NCI-H226 (cell line): ENCODE results near the gene CSTPP1.
A peak's percentile ranks its signal among the peaks of the same experiment; 100 is the strongest.
"Not testable (repeated sequence)": the region's sequence is repeated elsewhere in the genome, so short reads cannot be mapped to it uniquely, and the experiment has no call there.

ENCODE experiments used
- DNase-seq: peaks from one replicate; pipeline ENCODE4 v3.0.0-alpha.2; 2015

CSTPP1 gene

GRCh38 chr11:47052576-47052975 is 116.0 kb downstream of the CSTPP1 start:
- no peak for DNase-seq

- DNase-seq, result no peak
These were observed 119.0 kb downstream of the CSTPP1 start for GRCh38 chr11:47055534-47055933.

DNA sequence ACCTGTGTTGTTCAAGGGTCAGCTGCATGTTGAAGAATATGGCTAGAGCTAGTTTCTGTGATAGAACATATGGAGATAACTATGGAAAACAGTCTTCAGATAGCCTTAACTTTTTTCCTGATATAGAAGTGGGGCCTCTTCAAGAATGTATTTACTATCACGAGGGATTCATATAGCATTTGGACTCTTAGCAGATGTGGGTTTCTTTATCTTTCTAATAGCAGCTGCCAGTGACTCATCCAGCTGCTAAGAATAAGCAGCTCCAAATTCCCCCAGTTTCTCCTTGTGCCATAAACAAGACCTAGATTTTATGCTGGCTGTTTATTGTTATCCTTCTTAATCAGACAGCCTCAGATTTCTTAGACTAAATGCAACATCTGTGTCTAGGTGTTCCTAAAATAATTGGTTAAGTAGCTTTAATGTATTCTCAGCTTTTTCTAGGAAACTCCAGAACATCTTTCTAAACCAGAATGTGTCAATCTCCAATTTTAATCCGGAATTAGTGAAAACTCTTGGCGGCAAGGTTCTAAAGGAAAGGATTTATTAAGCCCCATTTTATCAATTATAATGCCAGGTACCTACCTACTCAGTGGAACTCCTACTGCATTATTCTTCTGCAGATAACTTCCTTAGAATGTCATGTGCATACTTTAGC is 119.8 kb downstream of the CSTPP1 start:
- DNase-seq, result peak; percentile 48

- no peak for DNase-seq
These were observed 120.8 kb downstream of the CSTPP1 start for GRCh38 chr11:47057365-47057764.

DNA sequence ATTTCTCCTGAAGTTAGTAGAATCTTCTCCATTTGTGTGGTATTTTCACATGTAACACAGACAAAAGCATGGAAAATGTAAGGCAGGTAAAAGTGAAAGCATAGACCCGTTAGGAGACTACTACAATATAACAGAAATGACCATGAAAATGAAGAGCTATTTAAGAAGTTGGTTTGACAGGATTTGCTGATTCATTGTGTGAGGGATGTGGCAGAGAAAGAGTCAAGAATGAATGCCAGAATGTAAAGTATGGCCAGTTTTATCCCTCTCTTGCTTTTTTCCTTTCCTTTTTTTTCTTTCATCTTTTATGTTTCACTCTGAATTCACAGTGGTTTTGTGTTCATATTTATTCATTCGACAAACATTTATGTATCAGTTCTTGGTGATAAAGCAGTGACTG is 124.2 kb downstream of the CSTPP1 start:
- no peak for DNase-seq

GRCh38 chr11:47061429-47062178 is 125.0 kb downstream of the CSTPP1 start:
- DNase-seq, result no peak

GRCh38 chr11:47062736-47063135 is 126.2 kb downstream of the CSTPP1 start:
- DNase-seq, result no peak

DNA sequence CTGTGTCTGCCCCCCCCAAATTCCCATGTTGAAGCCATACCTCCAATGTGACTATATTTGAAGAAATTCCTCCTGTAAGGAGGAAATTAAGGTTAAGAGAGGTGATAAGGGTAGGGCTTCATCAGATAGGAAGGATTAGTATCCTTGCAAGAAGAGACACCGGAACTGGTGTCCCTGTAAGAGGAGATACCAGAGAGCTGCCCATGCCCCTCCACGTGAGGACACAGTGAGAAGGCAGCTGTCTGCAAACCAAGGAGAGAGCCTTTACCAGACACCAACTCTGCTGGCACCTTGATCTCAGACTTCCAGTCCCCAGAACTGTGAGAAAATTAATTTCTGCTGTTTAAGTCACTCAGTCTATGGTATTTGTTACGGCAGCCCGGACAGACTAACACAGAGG is 130.8 kb downstream of the CSTPP1 start:
- DNase-seq, result no peak

GRCh38 chr11:47070769-47071168 is 134.2 kb downstream of the CSTPP1 start:
- DNase-seq, result no peak

- no peak for DNase-seq
These were observed 134.8 kb downstream of the CSTPP1 start for GRCh38 chr11:47071341-47071740.

DNA sequence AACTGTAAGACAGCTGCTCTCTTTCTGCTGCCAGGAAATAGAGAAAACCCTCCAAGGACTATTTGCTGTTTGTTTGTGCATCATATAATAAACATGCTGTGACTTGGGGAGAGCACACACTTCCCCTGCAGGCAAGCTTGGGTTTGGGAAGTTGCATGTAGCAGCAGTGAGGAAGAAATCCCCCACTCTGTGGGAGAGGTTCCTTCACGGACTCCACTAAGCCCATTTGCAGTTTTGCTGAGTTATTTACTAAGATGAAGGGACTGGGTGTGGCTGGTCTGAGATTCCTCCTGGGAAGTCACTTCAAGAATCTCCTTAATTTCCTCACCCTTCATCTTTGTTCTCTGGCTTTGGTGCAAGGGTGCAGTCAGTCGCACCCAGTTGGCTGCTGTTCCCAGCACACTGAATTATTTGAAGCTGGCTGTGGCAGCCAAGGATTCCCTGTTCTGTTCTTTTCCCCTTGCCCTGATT is 135.3 kb downstream of the CSTPP1 start:
- DNase-seq, result no peak

- peak; percentile 22 for DNase-seq
These were observed 142.4 kb downstream of the CSTPP1 start for GRCh38 chr11:47078751-47079521.

DNA sequence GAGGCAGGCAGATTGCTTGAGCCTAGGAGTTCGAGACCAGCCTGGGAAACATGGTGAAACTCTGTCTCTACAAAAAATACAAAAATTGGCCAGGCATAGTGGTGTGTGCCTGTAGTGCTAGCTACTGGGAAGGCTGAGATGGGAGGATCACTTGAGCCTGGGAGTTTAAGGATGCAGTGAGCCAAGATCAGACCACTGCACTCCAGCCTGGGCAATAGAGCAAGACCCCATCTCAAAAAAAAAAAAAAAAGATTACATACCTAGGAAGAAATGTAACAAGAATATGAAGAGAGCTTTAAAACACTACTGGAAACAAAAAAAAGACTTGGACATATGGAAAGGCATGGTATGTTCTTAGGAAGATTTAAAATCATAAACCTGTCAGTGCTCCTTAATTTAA is 144.2 kb downstream of the CSTPP1 start:
- not testable (repeated sequence) for DNase-seq

GRCh38 chr11:47083913-47084312 is 147.4 kb downstream of the CSTPP1 start:
- DNase-seq, result peak; percentile 51

DNA sequence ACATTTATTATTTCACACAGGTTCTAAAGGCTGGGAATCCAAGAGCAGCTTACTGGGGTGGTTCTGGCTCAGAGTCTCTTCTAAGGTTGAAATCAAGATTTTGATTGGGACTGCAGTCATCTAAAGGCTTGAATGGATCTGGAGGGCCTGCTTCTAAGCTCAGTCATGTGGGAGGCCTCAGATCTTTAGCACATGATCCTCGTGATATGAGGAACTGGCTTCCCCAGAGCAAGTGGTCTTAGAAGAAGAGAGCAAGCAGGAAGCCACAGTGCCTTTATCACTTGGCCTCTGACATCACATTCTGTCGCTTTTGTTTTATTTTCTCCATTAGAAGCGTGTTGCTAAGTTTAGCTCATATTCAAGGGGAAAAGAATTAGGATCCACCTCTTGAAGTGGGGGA is 151.2 kb downstream of the CSTPP1 start:
- no peak for DNase-seq

- DNase-seq, result no peak
These were observed 157.0 kb downstream of the CSTPP1 start for GRCh38 chr11:47093541-47093940.

GRCh38 chr11:47096871-47097270 is 160.3 kb downstream of the CSTPP1 start:
- not testable (repeated sequence) for DNase-seq

DNA sequence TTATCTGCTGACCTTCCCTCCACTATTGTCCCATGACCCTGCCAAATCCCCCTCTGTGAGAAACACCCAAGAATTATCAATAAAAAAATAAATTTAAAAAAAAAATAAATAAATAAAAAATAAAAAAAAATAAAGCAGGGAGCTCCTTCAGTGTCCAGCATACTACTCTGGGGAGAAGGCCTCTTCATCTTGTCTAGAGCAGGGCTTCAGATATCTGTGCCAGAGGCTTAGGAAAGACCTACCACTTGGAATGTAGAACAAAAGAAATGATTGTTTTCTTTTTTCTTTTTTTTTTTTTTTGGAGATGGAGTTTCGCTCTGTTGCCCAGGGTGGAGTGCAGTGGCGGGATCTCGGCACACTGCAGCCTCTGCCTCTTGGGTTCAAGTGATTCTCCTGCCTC is 161.7 kb downstream of the CSTPP1 start:
- not testable (repeated sequence) for DNase-seq

DNA sequence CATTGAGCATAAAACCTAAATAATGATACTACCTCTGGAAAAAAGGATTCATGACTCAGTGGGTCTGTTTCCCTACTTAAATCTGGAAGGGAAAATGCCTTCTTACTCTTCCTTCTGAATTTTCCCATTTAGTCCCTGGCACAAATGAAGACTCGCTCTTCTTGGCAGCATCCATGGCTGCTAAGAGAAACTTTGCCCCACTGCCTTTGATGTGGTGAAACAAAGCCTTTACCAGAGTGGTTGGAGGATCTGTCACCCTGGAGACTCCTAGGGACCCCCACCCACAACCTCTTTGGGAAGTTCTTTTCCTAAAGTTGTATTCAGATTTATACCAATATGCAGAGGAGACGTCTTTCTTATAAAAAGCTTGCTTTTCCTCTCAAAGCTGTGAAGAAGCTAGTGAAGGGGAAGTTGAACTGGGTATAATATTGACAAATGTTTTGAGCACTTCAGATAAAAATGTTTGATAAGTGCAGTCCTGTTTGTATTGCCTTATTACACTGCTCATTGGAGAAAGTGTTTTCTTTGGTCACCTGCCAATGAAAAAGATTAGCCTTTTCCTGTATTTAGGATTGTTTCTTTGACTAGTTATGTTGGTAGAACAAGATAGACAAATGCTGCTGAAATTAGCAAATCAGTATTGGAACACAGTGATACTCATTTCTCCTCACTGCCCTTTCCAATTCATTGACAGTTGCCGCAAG is 162.8 kb downstream of the CSTPP1 start:
- DNase-seq, result peak; percentile 2

DNA sequence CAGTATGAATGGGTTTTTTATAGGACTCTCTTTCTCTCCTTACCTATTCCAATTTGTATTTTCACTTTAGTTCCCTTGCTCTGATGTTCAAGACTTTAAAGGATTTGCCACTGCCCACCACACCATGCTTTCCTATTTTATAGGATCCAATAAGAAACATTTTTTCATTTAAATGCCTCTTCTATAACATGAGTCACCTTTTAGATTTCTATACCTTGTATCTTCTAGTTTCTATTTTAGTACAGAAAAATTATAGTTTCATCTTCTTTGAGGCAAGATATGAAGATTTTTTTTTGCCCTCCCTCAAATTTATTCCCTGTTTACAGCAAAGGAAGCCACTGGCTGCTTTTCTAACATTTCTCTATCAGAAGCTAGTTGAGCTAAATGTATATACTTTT is 163.4 kb downstream of the CSTPP1 start:
- no peak for DNase-seq

- no peak for DNase-seq
These were observed 164.8 kb downstream of the CSTPP1 start for GRCh38 chr11:47101406-47101805.

DNA sequence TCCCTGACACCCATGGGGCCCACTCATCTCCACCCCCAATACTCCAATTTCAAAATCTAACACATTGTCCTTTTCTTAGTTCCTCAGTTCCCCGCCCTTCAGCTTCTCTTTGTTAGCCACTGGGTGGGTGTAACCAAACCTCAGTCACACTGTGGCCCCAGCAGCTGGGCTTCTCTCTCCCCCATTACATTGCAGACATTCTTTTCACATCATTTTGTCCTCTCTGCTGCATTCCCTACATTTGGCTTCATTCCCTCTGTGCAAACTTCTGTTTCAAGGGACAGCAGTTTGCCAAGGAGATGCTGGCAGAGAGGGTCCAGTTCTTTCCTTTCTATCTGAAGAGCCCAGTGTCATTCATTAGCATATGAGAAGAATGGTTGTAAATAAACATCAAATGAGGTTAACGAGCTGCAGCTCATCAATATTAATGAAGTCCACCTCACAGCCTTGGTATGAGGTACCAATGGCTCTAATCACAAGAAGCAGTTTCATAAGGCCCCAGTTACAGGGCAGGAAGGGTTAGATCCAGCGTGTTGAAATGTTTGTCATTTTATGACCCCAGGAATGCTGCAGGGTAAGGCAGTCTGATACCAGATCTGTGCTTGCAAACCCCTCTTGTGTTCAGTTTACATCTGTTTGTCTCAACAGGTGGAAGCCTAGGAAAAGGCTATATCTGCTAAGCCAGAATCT is 167.8 kb downstream of the CSTPP1 start:
- DNase-seq, result no peak
